NOMO-1 treated with dmso at 0.1 percent for 144 hours (cell line): Measurements from ENCODE around the gene RAD51B.

ENCODE experiments used
- DNase-seq: peaks from one replicate; lab custom pipeline; 2025; ENCODE audit not compliant: unreplicated experiment; lab: John Stamatoyannopoulos, UW

The RAD51B gene

GRCh38 chr14:68578597-68578996, 759.0 kb downstream of the RAD51B start:
- no peak for DNase-seq

DNA sequence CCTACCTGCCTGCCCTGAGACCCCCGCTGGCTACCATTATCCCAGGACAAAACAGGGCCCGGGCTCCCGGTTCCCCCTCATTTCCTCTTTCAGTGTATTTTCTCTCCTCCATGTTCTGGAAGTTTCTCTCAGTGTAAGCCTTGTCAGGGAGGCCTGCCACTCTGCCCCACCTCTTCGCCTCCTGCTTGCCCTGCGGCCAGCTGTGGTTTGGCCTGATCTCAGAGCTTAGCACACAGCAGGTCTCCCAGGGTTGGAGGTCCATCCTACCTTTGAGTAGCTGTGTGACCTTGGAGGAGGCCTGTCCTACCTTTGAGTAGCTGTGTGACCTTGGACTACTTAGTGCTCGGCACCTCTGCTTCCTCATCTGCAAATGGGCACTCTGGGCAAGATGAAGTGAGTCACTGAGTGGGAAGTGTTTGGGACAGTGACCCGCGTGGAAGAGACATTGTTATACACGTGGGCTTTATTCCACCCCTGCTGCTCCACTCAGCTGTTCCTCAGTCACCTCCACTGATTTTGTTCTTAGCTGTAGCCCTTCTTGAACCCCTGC, 760.6 kb downstream of the RAD51B start:
- DNase-seq = no peak

DNA sequence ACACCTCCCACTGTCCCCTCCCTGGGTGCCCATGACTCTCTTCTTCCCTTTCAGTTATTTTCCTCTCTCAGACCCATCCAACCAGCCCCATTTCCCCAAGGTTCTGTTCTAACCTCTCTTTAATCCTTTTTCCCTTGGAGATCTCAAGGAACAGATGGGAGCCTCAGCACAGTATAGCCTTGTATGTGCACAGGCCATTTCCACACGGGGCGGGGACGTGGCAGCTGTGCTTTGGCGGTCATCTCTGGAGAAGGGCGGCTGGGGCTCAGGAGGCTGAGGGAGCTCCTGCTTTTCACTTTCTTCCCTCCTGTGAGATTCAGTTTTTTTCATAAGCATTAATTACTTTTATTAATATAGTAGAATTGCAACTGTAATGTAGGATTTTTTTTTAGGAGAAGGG, 761.1 kb downstream of the RAD51B start:
- DNase-seq = no peak

DNA sequence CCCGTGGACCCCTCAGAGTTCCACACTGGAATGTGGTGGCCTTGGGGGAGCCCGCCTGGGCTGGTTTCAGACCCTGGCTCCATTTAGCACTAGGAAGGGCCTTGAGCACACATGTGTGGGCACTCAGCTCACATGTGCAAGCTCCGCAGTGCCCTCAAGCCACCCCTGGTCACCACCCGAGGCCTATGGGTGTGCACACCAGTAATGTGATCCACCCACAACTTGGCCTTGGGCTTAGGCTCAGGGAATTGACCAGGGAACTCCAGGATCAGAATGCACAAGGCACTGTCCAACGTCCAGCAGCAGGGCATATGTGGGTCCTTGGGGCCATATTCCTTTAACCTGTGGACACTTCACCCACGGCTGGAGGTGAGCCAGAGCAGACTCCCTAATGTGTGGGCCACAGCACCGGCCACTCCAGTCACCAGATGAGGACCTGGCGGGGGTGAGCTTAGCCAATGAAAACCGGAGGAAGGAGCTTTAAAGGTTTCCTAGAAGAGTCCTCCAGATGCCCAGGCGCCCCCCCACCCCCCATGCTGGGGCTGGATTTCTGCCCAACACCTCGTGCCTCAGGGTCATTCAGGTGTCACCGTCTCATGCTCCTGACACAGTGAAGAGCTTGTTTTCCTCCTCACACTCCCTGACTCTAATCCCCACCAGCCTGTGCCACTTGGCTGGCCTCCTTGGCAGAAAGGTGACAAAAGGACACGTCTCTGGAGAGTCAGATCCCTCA, 764.1 kb downstream of the RAD51B start:
- DNase-seq = no peak

GRCh38 chr14:68584786-68585185, 765.2 kb downstream of the RAD51B start:
- no peak for DNase-seq

DNA sequence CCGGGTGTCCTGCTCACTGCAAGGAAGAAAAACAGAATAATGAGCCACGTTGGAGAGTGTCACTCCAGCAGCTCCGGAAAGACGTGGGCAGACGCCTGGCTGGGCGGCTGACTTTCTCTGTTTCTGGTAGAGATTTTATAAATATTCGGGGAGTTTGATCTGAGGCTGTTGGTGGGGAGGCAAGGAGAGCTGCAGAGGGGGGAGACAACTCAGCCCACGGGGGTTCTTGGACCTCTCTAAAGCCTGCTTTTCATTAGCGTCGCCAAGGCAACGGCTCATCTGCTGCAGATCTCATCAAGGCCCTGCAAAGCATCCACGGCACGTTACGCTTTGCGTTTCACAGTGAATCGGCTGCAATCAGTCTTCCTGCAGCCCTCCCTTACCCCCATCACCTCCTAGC, 766.1 kb downstream of the RAD51B start:
- no peak for DNase-seq

- DNase-seq = no peak
These were observed 767.5 kb downstream of the RAD51B start for GRCh38 chr14:68586896-68587751.

- DNase-seq = no peak
These were observed 768.4 kb downstream of the RAD51B start for GRCh38 chr14:68587931-68588330.

- no peak for DNase-seq
These were observed 770.0 kb downstream of the RAD51B start for GRCh38 chr14:68589447-68590200.

- no peak for DNase-seq
These were observed 770.6 kb downstream of the RAD51B start for GRCh38 chr14:68590201-68590522.

DNA sequence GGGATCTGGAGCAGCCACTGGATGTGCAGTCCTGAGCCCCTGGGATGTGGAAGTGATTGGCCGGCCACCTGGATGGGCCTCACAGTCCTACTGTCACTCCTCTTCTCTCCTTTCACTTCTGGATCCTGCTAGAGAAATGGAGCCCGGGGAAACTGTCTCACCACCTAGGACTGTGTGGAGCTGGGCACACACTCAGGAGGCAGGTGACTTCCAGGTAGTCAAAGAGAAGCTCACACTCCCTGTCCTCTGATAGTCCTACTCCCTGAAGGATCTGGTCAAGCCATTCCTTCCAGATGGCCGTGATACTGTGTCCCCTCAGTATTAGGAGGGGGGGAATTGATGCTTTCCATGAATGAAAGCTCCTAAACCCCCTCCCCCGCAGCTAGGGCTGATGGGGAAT, 772.2 kb downstream of the RAD51B start:
- no peak for DNase-seq

- DNase-seq = no peak
These were observed 773.5 kb downstream of the RAD51B start for GRCh38 chr14:68592948-68593556.

GRCh38 chr14:68593806-68594536, 774.4 kb downstream of the RAD51B start:
- peak; percentile 42 for DNase-seq

GRCh38 chr14:68594737-68595380, 775.3 kb downstream of the RAD51B start:
- DNase-seq = no peak

GRCh38 chr14:68596211-68596610, 776.6 kb downstream of the RAD51B start:
- no peak for DNase-seq

GRCh38 chr14:68596701-68597100, 777.1 kb downstream of the RAD51B start:
- DNase-seq = no peak

GRCh38 chr14:68598089-68598488, 778.5 kb downstream of the RAD51B start:
- DNase-seq = no peak

DNA sequence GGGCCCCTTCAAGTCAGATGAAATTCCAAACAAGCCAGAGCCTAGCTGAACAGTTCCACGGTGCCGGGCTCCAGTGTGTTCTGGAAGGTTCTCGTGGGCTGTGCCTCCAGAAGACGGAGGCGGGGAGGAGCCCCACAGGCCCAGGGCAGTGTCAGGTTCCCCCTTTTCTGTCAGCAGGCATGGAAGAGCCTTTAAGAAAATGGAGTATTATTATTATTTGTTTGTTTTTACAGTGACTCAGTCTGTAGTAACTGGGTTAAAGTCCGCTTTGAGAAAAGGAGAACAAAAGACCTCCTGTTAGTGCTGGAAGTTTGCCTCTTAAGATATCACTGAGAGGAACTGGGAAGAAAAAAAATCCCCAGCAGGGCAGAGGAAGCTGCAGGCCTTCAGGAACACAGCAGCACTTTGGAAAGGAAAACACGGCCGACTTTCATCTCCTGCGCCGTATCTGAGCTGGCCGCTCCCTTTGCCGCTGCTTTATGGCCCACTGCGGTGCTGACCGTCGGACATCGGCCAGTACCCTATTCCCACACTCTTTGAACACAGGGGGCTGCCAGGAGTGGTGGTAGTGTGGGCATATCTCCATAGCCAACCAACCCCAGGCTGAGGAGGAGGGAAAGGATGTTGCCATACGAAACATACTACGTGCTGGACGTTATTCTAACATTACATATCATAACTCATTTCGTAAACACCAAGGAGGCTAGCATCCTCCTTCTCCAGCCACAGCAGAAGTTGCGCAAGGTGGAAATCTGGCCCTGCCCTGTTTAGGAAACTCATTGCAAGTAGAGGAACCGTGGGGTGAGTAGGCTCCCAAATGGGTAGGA, 779.3 kb downstream of the RAD51B start:
- peak; percentile 66 for DNase-seq
